Fibroblast of lung (primary cell): ENCODE measurements around the gene DNMT1. TPM values are rescaled to one million over a fixed set of nuclear protein-coding genes. Genes with fewer than 3 reads are reported as not detected.

Experiments
- DNase-seq, 2 donors: peaks; one replicate each; pipeline versions ENCODE4 v3.0.0 to v3.0.0-alpha.2; 2010; ENCODE audit warnings: low read depth in 2 of 2
- H2AFZ ChIP-seq: 2 replicates; pipeline ENCODE4 v1.5.1; 2012; ENCODE audit warnings: low read length, control low read depth, inconsistent platforms
- H3K27ac ChIP-seq: 2 replicates; pipeline ENCODE4 v1.5.1; 2011; ENCODE audit warnings: low read length, control low read depth; ENCODE audit not compliant: insufficient read depth
- H3K27me3 ChIP-seq: 2 replicates; pipeline ENCODE4 v1.5.1; 2011; ENCODE audit warnings: mild to moderate bottlenecking, low read length; ENCODE audit not compliant: control insufficient read depth, insufficient read depth
- H3K36me3 ChIP-seq: 2 replicates; pipeline ENCODE4 v1.5.1; 2011; ENCODE audit warnings: low read length; ENCODE audit not compliant: control insufficient read depth, insufficient read depth
- H3K4me1 ChIP-seq: 2 replicates; pipeline ENCODE4 v1.5.1; 2011; ENCODE audit warnings: low read length; ENCODE audit not compliant: control insufficient read depth, insufficient read depth; ENCODE audit errors: extremely low read depth
- H3K4me2 ChIP-seq: 2 replicates; pipeline ENCODE4 v1.5.1; 2011; ENCODE audit warnings: low read length, control low read depth; ENCODE audit not compliant: insufficient read depth; ENCODE audit errors: extremely low read depth
- H3K4me3 ChIP-seq, 4 experiments: fragments of 200-600 bp in 1 of 4; sonication (generic) in 1 of 4; replicated peaks in 1 of 4; 2 replicates each; pipeline ENCODE4 v1.5.1; 2011 to 2016; ENCODE audit warnings: low read length in 4 of 4, low read depth in 3 of 4, mild to moderate bottlenecking in 3 of 4, control low read depth in 2 of 4, inconsistent platforms in 1 of 4, mixed read lengths in 1 of 4; ENCODE audit not compliant: insufficient read depth in 1 of 4; ENCODE audit errors: control extremely low read depth in 1 of 4
- H3K79me2 ChIP-seq: 2 replicates; pipeline ENCODE4 v1.5.1; 2012; ENCODE audit warnings: mild to moderate bottlenecking, low read length, inconsistent platforms; ENCODE audit not compliant: control insufficient read depth, insufficient read depth
- H3K9ac ChIP-seq: 2 replicates; pipeline ENCODE4 v1.5.1; 2011; ENCODE audit warnings: mild to moderate bottlenecking, low read length, control low read depth; ENCODE audit not compliant: insufficient read depth
- H3K9me3 ChIP-seq: 2 replicates; pipeline ENCODE4 v1.5.1; 2012; ENCODE audit warnings: low read depth, low read length; ENCODE audit not compliant: control insufficient read depth, insufficient read depth
- H4K20me1 ChIP-seq: 2 replicates; pipeline ENCODE4 v1.5.1; 2011; ENCODE audit warnings: low read length; ENCODE audit not compliant: control insufficient read depth, insufficient read depth; ENCODE audit errors: extremely low read depth
- CTCF ChIP-seq, 2 donors: IDR thresholded peaks in 1 of 2; conservative IDR thresholded peaks in 1 of 2; 1 replicate in 1 of 2; 2 replicates in 1 of 2; pipeline ENCODE4 v1.5.1; 2011 to 2012; ENCODE audit warnings: low read length in 2 of 2, control low read depth in 1 of 2, inconsistent platforms in 1 of 2, low read depth in 1 of 2, mild to moderate bottlenecking in 1 of 2
- EZH2 ChIP-seq: IDR thresholded peaks from 2 replicates; pipeline ENCODE4 v1.5.1; 2012; ENCODE audit warnings: low read length, control low read depth, mild to moderate bottlenecking; ENCODE audit errors: missing control alignments
- polyA plus RNA-seq, 2 donors: library from polyadenylated mRNA; depleted of rRNA in 1 of 2; stranded (reverse) in 1 of 2; unstranded in 1 of 2; fragments of >200 nt; gene quantifications; 2 replicates each; pipeline ENCODE4 v1.2.1, GENCODE V29; 2011 to 2012; ENCODE audit warnings: missing spikeins in 1 of 2
- total RNA-seq: library from RNA; depleted of rRNA; stranded (reverse); fragments of >200 nt; gene quantifications from 2 replicates; pipeline ENCODE4 v1.2.1, GENCODE V29; 2014

The DNMT1 gene
- total and polyA plus RNA-seq, 2 donors (not counting 1 experiment from before 2014, with no cell fraction given): 33.7 to 36.7 TPM

GRCh38 chr19:10211061-10211460 lies 16.3 kb upstream of the DNMT1 start:
- no peak for TF ChIP-seq CTCF (conservative IDR thresholded peaks at IDR 0.05 in 1 of 2, IDR thresholded peaks at IDR 0.05 in 1 of 2; ENCODE audit: low read depth in 1 of 2, low read length in 2 of 2)
- TF ChIP-seq EZH2: no peak
- Histone ChIP-seq H3K27me3 (no peaks in the 10 kb centered on the region), H3K79me2 (no peaks in the 10 kb centered on the region), H2AFZ (no peak overlapping the region), H3K36me3 (no peaks in the 10 kb centered on the region), H3K9me3 (no peaks in the 10 kb centered on the region), H3K4me1 (no peaks in the 10 kb centered on the region), H4K20me1 (no peaks in the 10 kb centered on the region), H3K4me2 (no peak overlapping the region), H3K9ac (no peak overlapping the region), H3K27ac (no peak overlapping the region), H3K4me3 (no peak overlapping the region)
- no peak for DNase-seq

GRCh38 chr19:10209315-10209714 lies 14.6 kb upstream of the DNMT1 start:
- no peaks in the 10 kb centered on the region for H4K20me1 ChIP-seq
- no peak overlapping the region for H3K27ac ChIP-seq

GRCh38 chr19:10207026-10207425 lies 12.3 kb upstream of the DNMT1 start:
- no peak overlapping the region for H2AFZ ChIP-seq

More at GRCh38 chr19:10209315-10209714, 14.6 kb upstream of the DNMT1 start:
- no peak overlapping the region for H3K9ac ChIP-seq
- no peak overlapping the region for H3K4me2 ChIP-seq
- no peaks in the 10 kb centered on the region for H3K9me3 ChIP-seq
- no peaks in the 10 kb centered on the region for H3K36me3 ChIP-seq
- H3K4me1 ChIP-seq: no peaks in the 10 kb centered on the region
- H3K4me3 ChIP-seq: no peak overlapping the region
- H3K27me3 ChIP-seq: no peaks in the 10 kb centered on the region
- H2AFZ ChIP-seq: no peak overlapping the region
- no peaks in the 10 kb centered on the region for H3K79me2 ChIP-seq
- no peak for TF ChIP-seq EZH2
- TF ChIP-seq CTCF (conservative IDR thresholded peaks at IDR 0.05 in 1 of 2, IDR thresholded peaks at IDR 0.05 in 1 of 2; ENCODE audit: low read depth in 1 of 2, low read length in 2 of 2): no peak
- peak; percentile 59 to 74 for DNase-seq

More at GRCh38 chr19:10207026-10207425, 12.3 kb upstream of the DNMT1 start:
- H4K20me1 ChIP-seq: no peaks in the 10 kb centered on the region
- no peak overlapping the region for H3K4me3 ChIP-seq
- DNase-seq: peak in 1 of 2 donors; percentile 13
- TF ChIP-seq CTCF (conservative IDR thresholded peaks at IDR 0.05 in 1 of 2, IDR thresholded peaks at IDR 0.05 in 1 of 2; ENCODE audit: low read depth in 1 of 2, low read length in 2 of 2) (no peak), EZH2 (no peak)
- H3K27ac ChIP-seq: no peak overlapping the region
- H3K4me1 ChIP-seq: no peaks in the 10 kb centered on the region
- no peaks in the 10 kb centered on the region for H3K79me2 ChIP-seq
- H3K9ac ChIP-seq: no peak overlapping the region
- H3K4me2 ChIP-seq: no peak overlapping the region
- no peaks in the 10 kb centered on the region for H3K27me3 ChIP-seq
- H3K36me3 ChIP-seq: no peaks in the 10 kb centered on the region
- H3K9me3 ChIP-seq: no peaks in the 10 kb centered on the region
